ENCODE measurements around the gene MLNR. TPM values are rescaled to one million over a fixed set of nuclear protein-coding genes. Genes with fewer than 3 reads are reported as not detected.
A peak's percentile ranks its signal among the peaks of the same experiment; 100 is the strongest.

The MLNR gene
- total RNA-seq, 4 donors from 2014 or later, result not detected

DNA sequence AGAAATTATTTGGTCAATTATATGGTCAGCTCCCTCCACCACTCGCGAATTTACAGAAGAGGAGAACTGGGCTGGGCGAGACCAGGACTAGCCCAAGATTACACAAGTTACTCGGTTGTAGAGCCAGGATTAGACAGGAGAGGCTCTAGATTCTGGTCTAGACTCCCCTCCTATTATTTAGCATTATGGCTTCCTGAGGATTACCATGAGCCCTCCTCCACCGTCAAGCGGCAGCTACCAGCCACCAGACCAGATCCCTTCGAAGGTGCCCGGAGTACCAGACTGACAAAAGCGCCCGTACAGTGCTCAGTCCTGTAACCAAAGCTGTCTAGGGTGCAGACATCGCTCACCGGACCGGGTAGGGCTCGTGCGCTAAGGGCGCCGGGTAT is 497 bp upstream of the MLNR start:
- no peak for TF ChIP-seq EP300 (IDR thresholded peaks at IDR 0.05; ENCODE audit: low read depth)
- no peak for TF ChIP-seq POLR2A (IDR thresholded peaks at IDR 0.05)
- TF ChIP-seq, protein P1, sequence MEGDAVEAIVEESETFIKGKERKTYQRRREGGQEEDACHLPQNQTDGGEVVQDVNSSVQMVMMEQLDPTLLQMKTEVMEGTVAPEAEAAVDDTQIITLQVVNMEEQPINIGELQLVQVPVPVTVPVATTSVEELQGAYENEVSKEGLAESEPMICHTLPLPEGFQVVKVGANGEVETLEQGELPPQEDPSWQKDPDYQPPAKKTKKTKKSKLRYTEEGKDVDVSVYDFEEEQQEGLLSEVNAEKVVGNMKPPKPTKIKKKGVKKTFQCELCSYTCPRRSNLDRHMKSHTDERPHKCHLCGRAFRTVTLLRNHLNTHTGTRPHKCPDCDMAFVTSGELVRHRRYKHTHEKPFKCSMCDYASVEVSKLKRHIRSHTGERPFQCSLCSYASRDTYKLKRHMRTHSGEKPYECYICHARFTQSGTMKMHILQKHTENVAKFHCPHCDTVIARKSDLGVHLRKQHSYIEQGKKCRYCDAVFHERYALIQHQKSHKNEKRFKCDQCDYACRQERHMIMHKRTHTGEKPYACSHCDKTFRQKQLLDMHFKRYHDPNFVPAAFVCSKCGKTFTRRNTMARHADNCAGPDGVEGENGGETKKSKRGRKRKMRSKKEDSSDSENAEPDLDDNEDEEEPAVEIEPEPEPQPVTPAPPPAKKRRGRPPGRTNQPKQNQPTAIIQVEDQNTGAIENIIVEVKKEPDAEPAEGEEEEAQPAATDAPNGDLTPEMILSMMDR (IDR thresholded peaks at IDR 0.05), result no peak
- no peak for TF ChIP-seq POLR2AphosphoS5 (IDR thresholded peaks at IDR 0.05)
- peak; percentile 36 for DNase-seq
- Histone ChIP-seq H3K27me3 (peaks cover 73% of the 10 kb centered on the region), H3K27ac (no peak overlapping the region), H3K36me3 (no peaks in the 10 kb centered on the region), H3K4me3 (peak overlapping the region; percentile 19 to 56 (median 40)), H3K4me1 (peaks cover 6 to 31% (median 9%) of the 10 kb centered on the region in 4 donors), H3K9me3 (no peaks in the 10 kb centered on the region)
- in situ Hi-C loops (cut with MboI; ENCODE audit: low pct_ligation_motif_present in 1 of 4, low pct_unique_long_range_greater_than_20kb in 1 of 4, low sequenced_read_pairs in 3 of 4) (no loop called here), intact Hi-C loops (cut with DNase I; ENCODE audit: low total_unique reads) (no loop called here)
- WGBS, 2 donors (ENCODE audit: low coverage in 1 of 2), result 23 to 46% methylated on average over 4 to 17 of the region's 17 CpGs

DNA sequence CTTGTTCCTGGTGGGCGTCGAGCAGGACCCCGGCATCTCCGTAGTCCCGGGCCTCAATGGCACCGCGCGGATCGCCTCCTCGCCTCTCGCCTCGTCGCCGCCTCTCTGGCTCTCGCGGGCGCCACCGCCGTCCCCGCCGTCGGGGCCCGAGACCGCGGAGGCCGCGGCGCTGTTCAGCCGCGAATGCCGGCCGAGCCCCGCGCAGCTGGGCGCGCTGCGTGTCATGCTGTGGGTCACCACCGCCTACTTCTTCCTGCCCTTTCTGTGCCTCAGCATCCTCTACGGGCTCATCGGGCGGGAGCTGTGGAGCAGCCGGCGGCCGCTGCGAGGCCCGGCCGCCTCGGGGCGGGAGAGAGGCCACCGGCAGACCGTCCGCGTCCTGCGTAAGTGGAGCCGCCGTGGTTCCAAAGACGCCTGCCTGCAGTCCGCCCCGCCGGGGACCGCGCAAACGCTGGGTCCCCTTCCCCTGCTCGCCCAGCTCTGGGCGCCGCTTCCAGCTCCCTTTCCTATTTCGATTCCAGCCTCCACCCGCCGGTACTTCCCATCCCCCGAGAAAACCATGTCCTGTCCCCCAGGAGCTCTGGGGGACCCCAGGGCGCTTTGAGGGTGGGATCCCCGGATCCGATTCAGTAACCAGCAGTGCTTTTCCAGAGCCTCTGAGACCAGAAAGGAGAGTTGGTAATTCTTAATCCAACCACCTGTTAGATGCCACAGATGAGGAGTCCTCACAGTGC is 885 bp downstream of the MLNR start:
- H3K27me3 ChIP-seq, result peaks cover 76% of the 10 kb centered on the region
- H3K4me3 ChIP-seq, result peak overlapping the region in 3 of 4 donors; percentile 35 to 56 (median 46)
- no peak for DNase-seq
- 20 to 42% methylated on average over 11 to 43 of the region's 73 CpGs for WGBS, 2 donors (ENCODE audit: low coverage in 1 of 2)
- no peaks in the 10 kb centered on the region for H3K9me3 ChIP-seq
- TF ChIP-seq POLR2A (IDR thresholded peaks at IDR 0.05) (no peak), POLR2AphosphoS5 (IDR thresholded peaks at IDR 0.05) (no peak), EP300 (IDR thresholded peaks at IDR 0.05; ENCODE audit: low read depth) (no peak)
- in situ Hi-C loops (cut with MboI; ENCODE audit: low pct_ligation_motif_present in 1 of 4, low pct_unique_long_range_greater_than_20kb in 1 of 4, low sequenced_read_pairs in 3 of 4) (no loop called here), intact Hi-C loops (cut with DNase I; ENCODE audit: low total_unique reads) (no loop called here)
- peaks cover 3 to 23% (median 5%) of the 10 kb centered on the region in 4 donors for H3K4me1 ChIP-seq
- H3K36me3 ChIP-seq, result no peaks in the 10 kb centered on the region
- H3K27ac ChIP-seq, result no peak overlapping the region

DNA sequence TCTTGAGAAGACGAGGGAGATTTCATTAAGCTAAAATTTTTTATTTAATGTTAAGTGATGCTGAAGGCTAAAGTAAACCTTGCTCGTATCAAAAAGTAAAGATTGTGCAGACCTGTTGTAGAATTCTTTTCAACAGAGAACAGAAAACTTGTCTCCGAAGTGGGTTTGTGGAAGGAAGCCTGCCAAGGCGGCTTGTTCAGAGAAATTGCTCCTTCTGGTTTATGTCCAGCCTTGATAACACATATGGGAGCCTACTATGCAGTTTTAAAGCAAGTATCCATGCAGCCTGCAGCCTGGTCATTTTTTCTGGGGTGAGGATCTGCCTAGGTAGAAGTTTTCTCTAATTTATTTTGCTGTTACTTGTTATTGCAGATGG is 1.4 kb downstream of the MLNR start:
- in situ Hi-C loops (cut with MboI; ENCODE audit: low pct_ligation_motif_present in 1 of 4, low pct_unique_long_range_greater_than_20kb in 1 of 4, low sequenced_read_pairs in 3 of 4) (no loop called here), intact Hi-C loops (cut with DNase I; ENCODE audit: low total_unique reads) (no loop called here)
- 63 to 74% methylated on average over 4 of the region's 4 CpGs for WGBS, 2 donors (ENCODE audit: low coverage in 1 of 2)
- H3K27ac ChIP-seq, result no peak overlapping the region
- no peak overlapping the region for H3K4me3 ChIP-seq
- H3K4me1 ChIP-seq, result peaks cover 3 to 23% (median 5%) of the 10 kb centered on the region in 4 donors
- DNase-seq, result no peak
- no peaks in the 10 kb centered on the region for H3K36me3 ChIP-seq
- TF ChIP-seq EP300 (IDR thresholded peaks at IDR 0.05; ENCODE audit: low read depth) (no peak), POLR2A (IDR thresholded peaks at IDR 0.05) (no peak), POLR2AphosphoS5 (IDR thresholded peaks at IDR 0.05) (no peak)
- TF ChIP-seq, protein P1 (IDR thresholded peaks at IDR 0.05), result no peak
- H3K9me3 ChIP-seq, result no peaks in the 10 kb centered on the region
- H3K27me3 ChIP-seq, result peaks cover 76% of the 10 kb centered on the region

DNA sequence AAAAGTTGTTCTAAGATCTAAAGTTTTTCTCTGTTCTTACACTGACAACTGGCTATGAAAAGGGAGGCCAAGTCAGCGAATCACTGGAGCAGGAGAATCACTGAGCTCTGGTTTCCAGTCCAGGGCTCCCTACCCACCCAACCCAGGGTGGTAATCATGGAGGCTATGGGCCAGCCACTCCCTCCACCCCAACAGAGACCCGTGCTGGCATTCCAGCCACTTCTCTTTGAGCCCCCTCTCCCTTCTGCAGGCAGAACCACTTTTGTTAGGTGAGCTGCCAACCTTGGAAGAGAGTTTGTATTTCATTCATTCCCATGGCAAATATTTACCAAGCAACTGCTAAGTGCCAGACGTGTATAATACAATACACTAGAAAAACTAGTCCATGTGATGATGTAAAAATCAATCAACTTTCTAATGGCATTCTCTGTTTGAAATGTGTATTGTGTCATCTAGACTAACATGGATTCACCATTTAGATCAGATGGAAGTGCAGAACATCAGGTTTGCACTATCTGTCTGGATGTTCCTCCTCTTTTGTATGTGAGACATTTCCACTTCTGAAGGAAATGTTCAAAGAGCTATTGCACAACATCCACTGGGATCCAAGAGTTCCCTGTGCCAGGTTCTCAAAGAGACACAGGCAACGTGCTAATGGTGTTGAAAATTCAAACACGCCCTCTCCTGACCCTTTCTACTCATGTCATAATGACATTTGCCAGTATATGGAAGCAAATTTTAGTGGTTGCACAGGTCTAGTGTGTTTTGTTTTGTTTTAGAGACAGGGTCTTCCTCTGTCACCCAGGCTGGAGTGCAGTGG is 5.3 kb downstream of the MLNR start:
- Histone ChIP-seq H3K36me3 (no peaks in the 10 kb centered on the region), H3K27me3 (peaks cover 40% of the 10 kb centered on the region), H3K27ac (no peak overlapping the region), H3K4me1 (peaks cover 2 to 4% (median 3%) of the 10 kb centered on the region in 4 donors), H3K9me3 (no peaks in the 10 kb centered on the region), H3K4me3 (no peak overlapping the region)
- intact Hi-C loops (cut with DNase I; ENCODE audit: low total_unique reads) (no loop called here), in situ Hi-C loops (cut with MboI; ENCODE audit: low pct_ligation_motif_present in 1 of 4, low pct_unique_long_range_greater_than_20kb in 1 of 4, low sequenced_read_pairs in 3 of 4) (no loop called here)
- TF ChIP-seq POLR2AphosphoS5 (IDR thresholded peaks at IDR 0.05), result no peak
- TF ChIP-seq, protein P1 (IDR thresholded peaks at IDR 0.05), result no peak
- 48 to 55% methylated on average over 4 to 5 of the region's 5 CpGs for WGBS, 2 donors (ENCODE audit: low coverage in 1 of 2)
- DNase-seq, result no peak

Measured in transverse colon (tissue), 4 donors.